ENCODE results near the gene PDE7B.

The PDE7B gene

DNA sequence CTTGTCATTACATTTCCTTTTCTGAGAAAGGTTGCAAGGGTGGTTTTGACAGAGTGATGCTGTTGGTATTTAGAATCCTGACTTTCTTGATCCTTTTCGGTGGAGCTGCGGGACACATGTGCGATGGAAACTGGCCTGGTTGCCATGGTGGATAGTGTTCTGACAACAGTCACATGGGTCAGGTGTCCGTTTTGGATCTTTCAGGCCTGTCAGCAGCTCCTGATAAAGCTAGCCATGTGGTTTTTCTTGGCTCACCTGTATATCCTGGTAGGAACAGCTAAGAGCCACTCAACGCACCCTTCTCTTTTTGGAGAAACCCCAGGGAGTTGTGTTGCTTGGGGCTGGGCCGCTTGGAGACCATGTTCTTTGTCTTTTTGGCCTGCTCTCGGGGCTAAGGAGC is 221.2 kb downstream of the PDE7B start:
- Histone ChIP-seq H3K4me2 (ENCODE audit: low read length) (no peak overlapping the region), H3K27ac (ENCODE audit: low read depth, low read length, poor library complexity, severe bottlenecking) (no peak overlapping the region), H3K4me1 (ENCODE audit: insufficient read depth, low read length, severe bottlenecking) (no peaks in the 10 kb centered on the region), H3K9me2 (ENCODE audit: low read depth, low read length) (no peaks in the 10 kb centered on the region), H3K4me3 (ENCODE audit: low read depth, low read length, poor library complexity, severe bottlenecking) (no peak overlapping the region), H3K9ac (ENCODE audit: low read length) (no peak overlapping the region), H3K79me2 (ENCODE audit: insufficient read depth, low read length) (no peaks in the 10 kb centered on the region), H3K9me3 (ENCODE audit: low read length) (no peaks in the 10 kb centered on the region), H3K27me3 (ENCODE audit: insufficient read depth, low read length) (no peaks in the 10 kb centered on the region), H3F3A (ENCODE audit: insufficient read depth, low read length) (no peaks in the 10 kb centered on the region), H3K36me3 (ENCODE audit: insufficient read depth, low read length) (no peaks in the 10 kb centered on the region), H4K20me1 (ENCODE audit: insufficient read depth, low read length) (no peaks in the 10 kb centered on the region), H2AFZ (ENCODE audit: low read length) (no peak overlapping the region)
- no peak for TF ChIP-seq EZH2 (IDR thresholded peaks at IDR 0.05; ENCODE audit: borderline replicate concordance, low read length)
- TF ChIP-seq, protein P1, sequence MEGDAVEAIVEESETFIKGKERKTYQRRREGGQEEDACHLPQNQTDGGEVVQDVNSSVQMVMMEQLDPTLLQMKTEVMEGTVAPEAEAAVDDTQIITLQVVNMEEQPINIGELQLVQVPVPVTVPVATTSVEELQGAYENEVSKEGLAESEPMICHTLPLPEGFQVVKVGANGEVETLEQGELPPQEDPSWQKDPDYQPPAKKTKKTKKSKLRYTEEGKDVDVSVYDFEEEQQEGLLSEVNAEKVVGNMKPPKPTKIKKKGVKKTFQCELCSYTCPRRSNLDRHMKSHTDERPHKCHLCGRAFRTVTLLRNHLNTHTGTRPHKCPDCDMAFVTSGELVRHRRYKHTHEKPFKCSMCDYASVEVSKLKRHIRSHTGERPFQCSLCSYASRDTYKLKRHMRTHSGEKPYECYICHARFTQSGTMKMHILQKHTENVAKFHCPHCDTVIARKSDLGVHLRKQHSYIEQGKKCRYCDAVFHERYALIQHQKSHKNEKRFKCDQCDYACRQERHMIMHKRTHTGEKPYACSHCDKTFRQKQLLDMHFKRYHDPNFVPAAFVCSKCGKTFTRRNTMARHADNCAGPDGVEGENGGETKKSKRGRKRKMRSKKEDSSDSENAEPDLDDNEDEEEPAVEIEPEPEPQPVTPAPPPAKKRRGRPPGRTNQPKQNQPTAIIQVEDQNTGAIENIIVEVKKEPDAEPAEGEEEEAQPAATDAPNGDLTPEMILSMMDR (IDR thresholded peaks at IDR 0.05; ENCODE audit: low read length): no peak

DNA sequence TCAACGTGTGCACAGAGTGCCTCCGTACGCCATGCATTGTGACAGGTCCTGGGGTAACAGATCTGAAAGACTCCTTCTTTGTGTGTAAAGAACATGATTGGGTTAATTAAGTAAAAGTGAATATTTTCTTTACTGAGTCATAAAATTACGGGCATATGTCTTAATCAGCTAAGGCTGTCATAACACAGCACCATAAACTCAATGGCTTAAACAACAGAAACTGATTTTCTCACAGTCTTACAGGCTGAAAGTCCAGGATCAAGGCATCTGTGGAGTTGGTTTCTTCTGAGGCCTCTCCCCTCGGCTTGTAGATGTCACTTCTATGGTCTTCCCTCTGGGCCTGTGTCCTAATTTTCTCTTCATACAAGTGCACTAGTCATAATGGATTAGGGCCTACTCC is 221.7 kb downstream of the PDE7B start:
- no peaks in the 10 kb centered on the region for H3K4me1 ChIP-seq (ENCODE audit: insufficient read depth, low read length, severe bottlenecking)
- H3K4me3 ChIP-seq (ENCODE audit: low read depth, low read length, poor library complexity, severe bottlenecking): no peak overlapping the region
- no peaks in the 10 kb centered on the region for H4K20me1 ChIP-seq (ENCODE audit: insufficient read depth, low read length)
- H3K9me3 ChIP-seq (ENCODE audit: low read length): no peaks in the 10 kb centered on the region
- H3K27me3 ChIP-seq (ENCODE audit: insufficient read depth, low read length): no peaks in the 10 kb centered on the region
- no peaks in the 10 kb centered on the region for H3K36me3 ChIP-seq (ENCODE audit: insufficient read depth, low read length)
- H3K9ac ChIP-seq (ENCODE audit: low read length): no peak overlapping the region
- no peak overlapping the region for H2AFZ ChIP-seq (ENCODE audit: low read length)
- no peak overlapping the region for H3K27ac ChIP-seq (ENCODE audit: low read depth, low read length, poor library complexity, severe bottlenecking)
- TF ChIP-seq, protein P1 (IDR thresholded peaks at IDR 0.05; ENCODE audit: low read length): no peak
- TF ChIP-seq EZH2 (IDR thresholded peaks at IDR 0.05; ENCODE audit: borderline replicate concordance, low read length): no peak
- no peaks in the 10 kb centered on the region for H3K79me2 ChIP-seq (ENCODE audit: insufficient read depth, low read length)
- no peak overlapping the region for H3K4me2 ChIP-seq (ENCODE audit: low read length)
- H3F3A ChIP-seq (ENCODE audit: insufficient read depth, low read length): no peaks in the 10 kb centered on the region
- no peaks in the 10 kb centered on the region for H3K9me2 ChIP-seq (ENCODE audit: low read depth, low read length)

DNA sequence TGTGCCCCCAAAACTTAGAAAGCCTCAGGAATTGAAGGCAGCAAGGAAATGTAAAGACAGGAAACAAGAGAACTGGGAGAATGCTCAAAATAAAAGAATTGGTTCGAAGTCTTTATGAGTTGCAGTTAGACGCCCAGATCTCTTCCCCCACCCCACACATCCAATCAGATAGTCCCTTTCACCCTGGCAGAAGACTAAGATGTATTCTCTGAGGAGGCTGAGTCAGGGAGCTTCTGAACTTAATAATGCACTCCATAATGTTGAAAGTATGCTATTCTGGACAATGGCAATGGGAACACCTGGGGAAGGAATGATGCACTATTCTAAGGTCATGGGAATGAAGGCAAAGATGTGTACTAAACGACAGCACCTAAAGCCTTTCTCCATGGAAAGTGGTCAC is 225.0 kb downstream of the PDE7B start:
- no peak overlapping the region for H3K4me3 ChIP-seq (ENCODE audit: low read depth, low read length, poor library complexity, severe bottlenecking)
- no peak overlapping the region for H3K9ac ChIP-seq (ENCODE audit: low read length)
- no peaks in the 10 kb centered on the region for H3K9me3 ChIP-seq (ENCODE audit: low read length)
- H3F3A ChIP-seq (ENCODE audit: insufficient read depth, low read length): no peaks in the 10 kb centered on the region
- H3K36me3 ChIP-seq (ENCODE audit: insufficient read depth, low read length): no peaks in the 10 kb centered on the region
- no peak overlapping the region for H3K4me2 ChIP-seq (ENCODE audit: low read length)
- TF ChIP-seq EZH2 (IDR thresholded peaks at IDR 0.05; ENCODE audit: borderline replicate concordance, low read length): no peak
- TF ChIP-seq, protein P1 (IDR thresholded peaks at IDR 0.05; ENCODE audit: low read length): no peak
- H3K27me3 ChIP-seq (ENCODE audit: insufficient read depth, low read length): no peaks in the 10 kb centered on the region
- no peak overlapping the region for H2AFZ ChIP-seq (ENCODE audit: low read length)
- no peaks in the 10 kb centered on the region for H4K20me1 ChIP-seq (ENCODE audit: insufficient read depth, low read length)
- H3K27ac ChIP-seq (ENCODE audit: low read depth, low read length, poor library complexity, severe bottlenecking): no peak overlapping the region
- no peaks in the 10 kb centered on the region for H3K4me1 ChIP-seq (ENCODE audit: insufficient read depth, low read length, severe bottlenecking)
- no peaks in the 10 kb centered on the region for H3K79me2 ChIP-seq (ENCODE audit: insufficient read depth, low read length)
- H3K9me2 ChIP-seq (ENCODE audit: low read depth, low read length): no peaks in the 10 kb centered on the region

Measured in OCI-LY1 (cell line).